Measurements from ENCODE around the gene KSR1.

DNA sequence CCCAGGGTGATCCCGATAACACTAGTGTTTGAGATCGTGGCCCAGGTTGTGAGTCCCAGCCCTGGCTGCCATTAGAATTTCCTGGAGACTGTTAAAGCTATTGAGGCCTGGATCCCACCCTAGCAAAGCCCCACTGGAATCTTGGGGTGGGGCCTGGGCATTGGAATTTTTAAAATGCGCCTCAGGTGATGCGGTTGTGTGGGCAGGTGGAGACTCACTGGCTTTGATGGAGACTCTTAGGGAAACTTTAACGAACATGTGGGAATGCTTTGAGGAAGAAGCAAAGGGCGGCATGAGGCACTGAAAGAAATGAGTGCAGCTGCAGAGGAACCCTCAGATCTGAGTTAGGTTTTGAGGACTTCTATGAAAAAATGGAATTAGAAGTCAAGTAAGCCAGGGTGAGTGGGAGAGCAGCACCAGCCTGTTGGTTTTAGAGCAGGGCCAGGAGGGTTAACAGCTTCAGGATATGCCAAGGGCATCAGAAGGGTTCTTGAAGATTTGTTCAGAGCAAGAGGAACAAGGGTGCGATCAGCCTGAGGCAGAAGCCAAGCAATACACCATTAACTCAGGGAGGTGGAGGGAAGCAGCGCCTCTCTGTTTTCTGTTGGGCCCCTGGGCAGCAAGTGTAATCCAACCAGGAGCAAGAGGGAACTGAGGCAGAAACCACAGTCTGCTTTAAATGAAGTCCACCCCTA lies 42.5 kb downstream of the KSR1 start:
- TF ChIP-seq POLR2AphosphoS5 (IDR thresholded peaks at IDR 0.05; ENCODE audit: low read depth, low read length): no peak
- TF ChIP-seq, protein P1, sequence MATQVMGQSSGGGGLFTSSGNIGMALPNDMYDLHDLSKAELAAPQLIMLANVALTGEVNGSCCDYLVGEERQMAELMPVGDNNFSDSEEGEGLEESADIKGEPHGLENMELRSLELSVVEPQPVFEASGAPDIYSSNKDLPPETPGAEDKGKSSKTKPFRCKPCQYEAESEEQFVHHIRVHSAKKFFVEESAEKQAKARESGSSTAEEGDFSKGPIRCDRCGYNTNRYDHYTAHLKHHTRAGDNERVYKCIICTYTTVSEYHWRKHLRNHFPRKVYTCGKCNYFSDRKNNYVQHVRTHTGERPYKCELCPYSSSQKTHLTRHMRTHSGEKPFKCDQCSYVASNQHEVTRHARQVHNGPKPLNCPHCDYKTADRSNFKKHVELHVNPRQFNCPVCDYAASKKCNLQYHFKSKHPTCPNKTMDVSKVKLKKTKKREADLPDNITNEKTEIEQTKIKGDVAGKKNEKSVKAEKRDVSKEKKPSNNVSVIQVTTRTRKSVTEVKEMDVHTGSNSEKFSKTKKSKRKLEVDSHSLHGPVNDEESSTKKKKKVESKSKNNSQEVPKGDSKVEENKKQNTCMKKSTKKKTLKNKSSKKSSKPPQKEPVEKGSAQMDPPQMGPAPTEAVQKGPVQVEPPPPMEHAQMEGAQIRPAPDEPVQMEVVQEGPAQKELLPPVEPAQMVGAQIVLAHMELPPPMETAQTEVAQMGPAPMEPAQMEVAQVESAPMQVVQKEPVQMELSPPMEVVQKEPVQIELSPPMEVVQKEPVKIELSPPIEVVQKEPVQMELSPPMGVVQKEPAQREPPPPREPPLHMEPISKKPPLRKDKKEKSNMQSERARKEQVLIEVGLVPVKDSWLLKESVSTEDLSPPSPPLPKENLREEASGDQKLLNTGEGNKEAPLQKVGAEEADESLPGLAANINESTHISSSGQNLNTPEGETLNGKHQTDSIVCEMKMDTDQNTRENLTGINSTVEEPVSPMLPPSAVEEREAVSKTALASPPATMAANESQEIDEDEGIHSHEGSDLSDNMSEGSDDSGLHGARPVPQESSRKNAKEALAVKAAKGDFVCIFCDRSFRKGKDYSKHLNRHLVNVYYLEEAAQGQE (IDR thresholded peaks at IDR 0.05; ENCODE audit: insufficient read depth in 1 of 2, low read depth in 2 of 2, low read length in 1 of 2): no peak

Data from Panc1 (cell line).